Caki2 (cell line): ENCODE results near the gene CNTNAP4. TPM values are rescaled to one million over a fixed set of nuclear protein-coding genes. Genes with fewer than 3 reads are reported as not detected.

Source experiments
- DNase-seq: peaks from one replicate; pipeline ENCODE4 v3.0.0-alpha.2; 2015; ENCODE audit warnings: low read depth
- in situ Hi-C: cut with HindIII; loops from 2 replicates; pipeline ENCODE4 v1.10.0; 2016; ENCODE audit warnings: low sequenced_read_pairs, low pct_unique_long_range_greater_than_20kb, mixed read lengths
- total RNA-seq: library from RNA; depleted of rRNA; stranded (reverse); fragments of >200 nt; shearing (Covaris generic); gene quantifications from 2 replicates; pipeline ENCODE4 v1.2.3, GENCODE V29; 2014; ENCODE audit warnings: low replicate concordance

The CNTNAP4 gene
- total RNA-seq, 1 experiment from 2014 or later = not detected

DNA sequence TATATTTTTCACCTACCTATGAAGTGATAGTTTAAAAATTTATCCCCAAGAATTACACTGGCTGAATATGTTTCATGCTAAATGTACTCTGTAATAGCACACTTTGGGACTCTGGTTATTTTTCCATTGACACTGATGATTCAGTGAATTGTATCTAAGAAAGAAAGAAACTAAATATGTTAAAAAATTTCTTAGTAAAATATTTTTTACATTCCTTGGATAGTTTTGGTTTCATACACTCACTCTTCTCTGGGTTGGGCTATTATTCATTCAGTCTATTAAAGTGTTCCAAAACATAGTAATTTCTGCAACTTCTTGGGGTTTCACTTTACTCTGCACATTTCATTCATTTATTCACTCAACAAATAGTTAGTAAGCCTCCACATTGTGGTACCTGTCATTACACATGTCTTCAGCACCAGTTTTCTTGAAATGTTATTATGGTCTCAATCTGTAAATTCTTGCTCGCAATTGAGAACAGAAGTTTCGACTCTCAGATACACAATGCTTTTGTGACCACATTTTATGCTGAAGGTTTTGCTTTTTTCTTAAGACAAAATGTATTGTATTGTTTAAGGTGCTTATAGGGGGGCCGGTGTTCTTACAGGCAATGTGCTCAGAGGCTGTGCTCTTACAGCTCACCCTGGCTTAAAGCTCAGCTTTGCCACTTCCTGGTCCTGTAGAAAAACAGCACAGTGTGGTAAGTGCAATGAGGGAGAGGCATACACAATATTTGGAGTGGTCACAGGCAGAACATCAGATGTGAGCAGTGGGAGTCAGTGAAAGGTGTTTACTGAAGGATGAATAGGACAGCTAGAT is 17.4 kb downstream of the CNTNAP4 start:
- in situ Hi-C loops = no loop called here
- DNase-seq = no peak

DNA sequence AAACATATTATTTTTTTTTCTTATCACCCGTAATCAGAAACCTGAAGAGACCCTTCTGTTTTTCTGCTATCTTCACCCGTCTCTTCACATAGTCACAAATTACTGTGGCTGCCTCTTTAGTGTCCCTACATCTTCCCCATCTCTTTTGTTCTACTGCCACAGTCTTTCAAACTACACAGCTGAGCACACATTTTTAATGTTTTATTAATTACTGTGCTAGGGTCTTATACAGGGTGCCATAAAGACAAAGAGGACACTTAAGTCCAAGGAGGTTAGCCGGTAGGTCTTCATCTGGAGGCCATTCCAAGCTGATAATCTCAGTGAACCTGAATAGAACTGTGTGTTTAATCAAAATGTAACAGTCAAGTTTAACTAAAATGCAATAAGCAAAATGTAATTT is 20.7 kb downstream of the CNTNAP4 start:
- DNase-seq = no peak
- in situ Hi-C loops = no loop called here

DNA sequence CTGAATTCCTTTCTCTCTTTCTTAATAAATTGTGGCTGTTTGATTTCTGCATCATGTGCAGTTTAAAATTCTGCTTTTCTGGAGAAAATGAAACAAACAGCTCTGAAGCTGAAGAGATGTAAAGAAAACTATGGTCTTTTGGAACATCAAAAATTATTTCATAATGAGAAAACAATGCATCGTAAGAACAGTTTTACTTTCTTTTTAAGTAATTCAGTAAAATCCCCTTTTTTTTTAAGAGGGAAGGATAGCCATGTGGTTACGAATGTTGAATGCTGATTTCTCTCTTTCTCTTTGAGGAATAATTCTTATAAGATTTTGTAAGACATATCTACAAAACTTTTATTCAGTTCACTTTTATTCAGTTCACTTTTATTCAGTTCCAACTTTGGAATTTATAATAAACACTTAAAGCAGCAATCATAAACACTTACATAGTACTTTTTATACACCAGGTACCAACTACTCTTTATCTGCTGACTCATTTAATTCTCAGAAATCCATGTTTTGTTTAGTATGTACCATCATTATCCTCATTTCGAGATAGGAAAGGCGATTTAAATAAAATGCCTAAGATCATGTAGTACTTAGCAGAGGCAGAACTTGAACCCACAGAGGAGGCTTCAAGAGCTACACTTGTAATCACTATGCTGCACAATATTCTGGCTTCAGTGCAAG is 26.6 kb downstream of the CNTNAP4 start:
- DNase-seq = no peak
- in situ Hi-C loops = no loop called here

DNA sequence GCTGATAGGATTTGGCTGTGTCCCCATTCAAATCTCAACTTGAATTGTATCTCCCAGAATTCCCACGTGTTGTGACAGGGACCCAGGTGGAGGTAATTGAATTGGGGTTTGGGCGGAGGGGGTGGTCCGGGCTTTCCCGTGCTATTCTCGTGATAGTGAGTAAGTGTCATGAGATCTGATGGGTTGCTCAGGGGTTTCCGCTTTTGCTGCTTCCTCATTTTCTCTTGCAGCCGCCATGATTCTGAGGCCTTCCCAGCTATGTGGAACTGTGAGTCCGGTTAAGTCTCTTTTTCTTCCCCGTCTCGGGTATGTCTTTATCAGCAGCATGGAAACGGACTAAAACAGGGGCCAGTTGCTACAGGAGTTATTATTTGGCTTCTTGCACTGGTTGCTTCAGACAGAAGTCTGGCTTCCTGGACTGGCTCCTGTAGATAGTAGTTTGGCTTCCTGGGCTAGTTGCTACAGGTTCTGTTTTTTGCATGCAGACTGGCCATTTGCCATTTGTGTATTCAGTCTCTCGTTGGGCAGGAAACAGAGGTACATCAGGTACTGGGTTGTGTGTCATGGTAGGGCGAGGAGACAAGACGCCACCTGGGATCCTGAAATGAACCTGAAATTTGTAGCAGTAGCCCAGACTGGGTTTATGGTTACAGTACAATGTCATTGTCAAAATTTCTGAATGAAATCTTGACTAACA is 32.6 kb downstream of the CNTNAP4 start:
- no peak for DNase-seq
- in situ Hi-C loops = no loop called here

DNA sequence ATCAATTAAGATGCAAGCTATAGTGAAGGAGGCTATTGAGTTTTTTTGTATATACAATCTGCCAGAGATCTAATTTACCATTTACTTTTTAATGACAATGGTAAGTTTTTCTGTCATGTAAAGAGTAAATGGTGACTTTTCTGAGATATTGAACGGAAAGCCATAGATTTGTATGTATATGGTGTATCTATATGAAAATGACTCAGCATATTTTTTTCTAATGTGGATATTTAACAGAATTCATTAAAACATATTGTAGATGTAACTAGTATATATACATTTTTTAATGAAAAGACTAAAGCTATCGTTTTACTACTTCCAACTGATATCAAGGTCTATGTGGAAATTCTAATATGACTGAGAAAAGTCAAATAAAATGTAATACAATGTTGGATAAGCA is 34.1 kb downstream of the CNTNAP4 start:
- DNase-seq = no peak
- in situ Hi-C loops = no loop called here

DNA sequence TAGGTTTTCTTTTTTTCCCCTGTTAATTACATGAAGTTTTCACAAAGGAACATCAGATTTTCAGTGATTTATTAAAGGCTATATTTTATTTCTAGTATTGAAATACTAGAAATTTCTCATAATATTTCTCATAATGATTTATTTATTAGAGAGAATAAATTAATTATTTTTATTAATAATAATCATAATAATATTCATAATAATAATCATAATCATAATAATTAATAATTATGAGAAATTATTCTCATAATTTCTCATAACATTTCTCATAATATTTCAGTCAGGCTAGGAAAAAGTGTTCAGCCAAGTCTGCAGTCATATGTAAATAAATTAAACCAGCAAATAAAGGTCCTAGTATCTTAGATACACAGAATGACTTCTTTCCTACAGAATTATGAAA is 41.4 kb downstream of the CNTNAP4 start:
- in situ Hi-C loops = no loop called here
- no peak for DNase-seq

DNA sequence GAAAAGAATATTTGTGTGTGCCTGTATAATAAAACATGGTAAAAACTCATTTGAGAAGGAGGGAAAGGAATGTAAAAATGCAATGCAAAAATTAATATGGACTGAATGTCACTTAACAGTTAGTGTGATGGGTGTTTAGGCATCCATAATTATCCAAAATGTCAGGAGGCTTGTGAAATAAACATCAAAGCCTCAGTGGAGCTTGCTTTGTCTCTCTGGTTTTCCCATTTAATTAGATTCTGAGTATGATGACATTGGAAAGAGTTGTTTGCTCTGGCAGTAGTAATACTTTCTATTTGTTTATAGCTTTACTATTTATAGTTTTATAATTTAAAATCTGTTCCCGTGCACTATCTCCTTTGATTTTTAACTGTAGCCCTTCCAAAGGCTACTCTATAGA is 51.9 kb downstream of the CNTNAP4 start:
- in situ Hi-C loops = no loop called here

DNA sequence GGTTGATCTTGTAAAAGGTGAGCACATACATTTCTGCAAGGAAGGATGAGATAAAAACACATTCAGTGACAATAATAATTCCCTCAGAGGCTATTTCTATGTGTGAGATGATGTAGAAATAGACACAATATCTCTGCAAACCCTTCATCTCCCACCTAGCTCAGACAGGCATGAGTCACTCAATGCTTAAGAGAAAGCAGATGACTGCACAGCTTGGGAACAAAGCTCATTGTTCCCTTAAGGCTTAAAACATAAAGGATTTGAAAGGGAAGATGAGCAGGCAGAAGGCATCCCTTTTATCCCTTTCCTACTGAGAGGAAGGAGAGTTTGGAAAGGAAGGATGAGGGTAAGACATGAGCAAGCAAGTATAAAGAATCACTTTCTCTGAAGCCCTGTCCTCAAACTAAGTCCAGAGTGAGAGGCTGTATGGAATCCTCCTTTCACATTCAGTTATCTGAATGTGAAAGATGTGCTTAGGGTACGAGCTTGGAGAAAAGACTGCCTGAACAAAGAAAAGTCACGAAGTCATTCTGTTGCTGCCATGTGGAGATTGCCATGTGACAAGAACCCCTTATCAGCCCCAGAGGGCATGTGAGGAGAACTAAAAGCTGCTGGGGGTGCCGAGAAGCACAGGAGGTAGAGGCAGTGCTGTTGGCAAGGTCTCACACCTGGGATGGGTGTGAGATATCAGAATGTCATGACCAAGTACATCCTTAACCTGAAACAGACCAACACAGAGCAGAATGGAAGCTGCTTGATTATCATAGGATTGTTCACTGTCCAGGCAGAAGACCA is 58.2 kb downstream of the CNTNAP4 start:
- DNase-seq = no peak
- in situ Hi-C loops = no loop called here

More for the DNA sequence above, 51.9 kb downstream of the CNTNAP4 start:
- no peak for DNase-seq

DNA sequence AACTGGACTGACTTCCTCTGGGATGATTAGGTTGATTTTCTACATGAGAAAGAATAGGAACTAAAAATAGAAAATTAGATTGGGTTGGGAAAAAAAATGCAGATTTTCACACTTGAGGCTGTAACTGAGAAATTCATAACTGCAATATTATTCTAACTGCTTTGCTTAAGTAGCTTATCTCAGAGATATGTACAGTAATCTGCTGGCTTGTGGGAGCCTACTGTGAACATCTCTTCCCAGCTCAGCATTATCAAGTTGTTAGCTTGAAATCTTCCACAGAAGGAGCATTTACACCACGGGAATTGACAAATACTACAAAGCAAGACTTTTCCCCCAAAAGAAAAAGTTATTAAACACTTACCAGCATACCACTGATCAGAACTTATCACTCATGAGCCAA is 58.9 kb downstream of the CNTNAP4 start:
- in situ Hi-C loops = no loop called here
- DNase-seq = no peak

DNA sequence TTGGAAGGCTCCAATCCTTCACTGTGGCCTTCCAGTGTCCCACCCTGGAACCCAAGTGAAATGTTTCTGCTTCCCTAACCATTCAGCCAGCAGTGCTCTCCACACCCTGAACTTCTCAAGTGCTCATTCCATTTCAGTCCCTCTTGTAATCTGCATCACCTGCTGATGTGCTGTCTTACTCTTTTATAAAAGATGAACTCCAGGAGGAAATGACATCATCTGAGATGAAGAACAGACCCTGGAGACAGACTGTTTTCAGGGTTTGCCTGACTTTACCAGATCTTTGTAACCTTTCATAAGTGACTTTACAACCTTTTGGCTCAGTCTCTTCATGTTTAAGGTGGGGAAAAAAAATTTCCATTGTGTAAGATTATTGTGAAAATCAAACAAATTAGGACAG is 61.3 kb downstream of the CNTNAP4 start:
- DNase-seq = no peak
- in situ Hi-C loops = no loop called here

DNA sequence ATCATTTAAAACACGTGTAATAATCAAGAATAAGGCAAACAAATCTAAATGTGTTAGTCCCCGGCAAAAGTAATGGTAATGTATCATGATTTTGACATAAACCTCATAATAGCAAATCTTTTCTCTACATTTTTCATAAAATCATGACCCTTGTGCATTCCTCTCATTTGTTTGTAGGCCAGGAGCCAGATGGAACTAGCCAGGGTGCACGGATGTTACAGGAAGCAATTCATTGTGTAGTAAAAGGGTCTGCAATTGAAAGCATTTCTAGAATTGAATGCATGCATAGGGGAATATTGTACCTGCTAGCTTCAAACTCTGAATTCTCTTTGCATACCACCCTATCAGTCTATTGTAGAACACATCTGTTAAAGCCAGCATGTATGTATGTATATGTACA is 66.6 kb downstream of the CNTNAP4 start:
- in situ Hi-C loops = no loop called here
- no peak for DNase-seq

DNA sequence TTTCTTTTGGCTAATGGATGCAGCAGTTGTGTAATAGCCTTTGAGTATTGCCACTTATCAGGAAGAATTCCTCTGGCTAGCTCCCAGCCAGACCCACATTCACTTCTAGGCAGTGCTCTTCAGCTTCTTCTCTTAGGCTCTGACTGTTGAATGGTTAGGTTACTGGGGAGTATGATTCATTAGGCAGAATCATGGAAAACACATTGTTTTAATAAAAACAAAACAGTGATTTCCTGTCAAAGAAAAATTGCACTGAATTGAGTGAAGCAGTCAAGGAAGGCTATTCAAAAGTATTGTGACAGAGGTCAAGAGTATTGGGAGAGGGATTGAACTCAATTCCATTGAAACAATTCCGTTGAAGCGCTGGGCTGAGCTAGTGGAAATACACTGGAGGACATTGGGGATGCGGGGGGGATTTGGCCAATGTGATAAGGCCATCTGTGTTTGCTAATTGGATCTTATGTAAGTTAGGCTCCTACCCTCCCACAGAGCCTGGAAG is 68.0 kb downstream of the CNTNAP4 start:
- DNase-seq = no peak
- in situ Hi-C loops = no loop called here

DNA sequence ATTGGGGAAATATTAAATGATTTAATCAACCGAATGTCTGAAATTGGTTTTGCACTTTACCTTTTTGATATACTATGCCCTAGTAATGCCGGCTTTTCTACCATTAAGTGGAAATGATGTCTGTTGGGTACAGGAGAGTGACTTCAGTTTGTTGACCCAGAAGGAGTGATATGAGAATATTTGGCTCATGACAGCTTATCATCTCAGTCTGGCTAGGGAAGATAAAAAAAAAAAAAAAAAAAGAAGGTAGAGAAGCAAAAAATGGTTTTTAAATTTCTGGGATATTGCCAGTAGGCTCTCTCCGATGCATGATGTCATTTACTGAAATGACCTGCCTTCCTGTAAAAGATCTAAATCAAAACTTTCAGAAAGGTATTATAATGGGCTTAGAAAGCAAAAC is 69.0 kb downstream of the CNTNAP4 start:
- DNase-seq = no peak
- in situ Hi-C loops = no loop called here

DNA sequence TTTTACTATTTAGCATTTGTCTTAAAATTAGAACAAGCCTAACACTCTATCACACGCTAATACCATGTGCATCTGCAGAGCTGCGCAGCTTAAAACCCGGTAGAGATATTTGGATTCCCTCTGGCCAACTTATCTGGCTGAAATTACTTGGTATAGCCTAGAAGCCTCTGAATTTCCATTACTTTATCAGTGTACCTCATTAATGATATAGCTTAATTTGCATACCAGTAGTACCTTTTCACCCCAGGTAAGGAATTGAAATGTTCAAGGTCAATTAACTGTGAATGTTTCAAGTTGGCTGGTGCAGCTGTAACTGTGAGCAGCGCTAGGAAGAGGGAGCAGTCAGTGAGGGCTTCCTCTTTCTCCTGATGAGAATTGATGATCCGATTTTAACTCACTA is 74.2 kb downstream of the CNTNAP4 start:
- in situ Hi-C loops = no loop called here
- no peak for DNase-seq

DNA sequence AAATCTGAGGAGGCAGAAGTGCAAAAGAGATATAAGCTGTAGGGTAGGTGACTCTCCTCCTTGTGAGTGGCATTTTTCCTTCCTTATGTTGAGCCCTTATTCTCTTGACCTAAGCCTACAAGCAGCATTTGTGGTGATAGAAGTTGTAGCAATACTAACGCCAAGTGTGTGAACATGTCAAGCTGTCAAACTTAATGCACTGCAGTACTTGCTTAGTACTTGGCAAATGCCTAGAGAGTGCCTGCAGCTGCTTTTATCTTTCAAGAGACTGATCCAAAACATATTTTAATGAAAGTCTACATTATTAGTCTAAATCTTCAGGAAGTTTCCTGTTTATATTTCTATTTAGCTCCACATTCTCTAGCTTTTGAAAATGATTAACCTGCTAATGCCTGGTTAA is 83.2 kb downstream of the CNTNAP4 start:
- in situ Hi-C loops = no loop called here
- no peak for DNase-seq

DNA sequence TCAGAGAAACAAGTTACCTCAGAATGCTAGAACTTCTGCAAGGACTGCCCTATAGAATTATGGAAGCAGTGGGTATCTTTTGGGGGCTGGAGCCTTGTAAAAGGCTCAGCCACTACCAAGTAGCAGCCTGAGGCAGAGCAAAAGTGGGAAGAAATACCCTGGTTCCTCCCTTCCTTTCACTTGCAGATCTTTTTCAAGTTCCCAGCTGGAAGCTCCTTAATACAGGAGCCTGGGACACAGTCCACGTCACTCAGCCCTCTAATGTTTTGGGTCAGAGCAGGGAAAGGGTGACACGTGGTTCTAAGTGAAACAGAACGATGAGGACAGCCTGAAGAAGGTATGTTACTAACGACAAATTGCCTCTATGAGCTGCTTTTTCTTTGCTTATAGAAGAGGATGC is 93.1 kb downstream of the CNTNAP4 start:
- in situ Hi-C loops = no loop called here
- DNase-seq = no peak

DNA sequence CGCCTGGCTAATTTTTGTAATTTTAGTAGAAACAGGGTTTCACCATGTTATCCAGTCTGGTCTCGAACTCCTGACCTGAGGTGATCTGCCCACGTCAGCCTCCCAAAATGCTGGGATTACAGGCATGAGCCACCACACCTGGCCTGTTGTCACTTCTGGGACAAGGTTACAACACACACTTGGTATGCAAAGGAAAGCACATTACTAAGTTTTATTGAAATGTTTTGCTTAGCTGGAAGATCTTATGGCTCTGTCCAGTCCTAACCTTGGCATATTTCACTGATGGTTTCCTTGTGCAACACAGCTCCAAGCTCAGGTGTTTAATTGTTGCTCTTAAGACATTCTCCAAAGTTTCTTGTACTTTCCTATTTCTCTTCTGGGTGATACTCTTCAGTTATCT is 94.2 kb downstream of the CNTNAP4 start:
- no peak for DNase-seq
- in situ Hi-C loops = no loop called here

DNA sequence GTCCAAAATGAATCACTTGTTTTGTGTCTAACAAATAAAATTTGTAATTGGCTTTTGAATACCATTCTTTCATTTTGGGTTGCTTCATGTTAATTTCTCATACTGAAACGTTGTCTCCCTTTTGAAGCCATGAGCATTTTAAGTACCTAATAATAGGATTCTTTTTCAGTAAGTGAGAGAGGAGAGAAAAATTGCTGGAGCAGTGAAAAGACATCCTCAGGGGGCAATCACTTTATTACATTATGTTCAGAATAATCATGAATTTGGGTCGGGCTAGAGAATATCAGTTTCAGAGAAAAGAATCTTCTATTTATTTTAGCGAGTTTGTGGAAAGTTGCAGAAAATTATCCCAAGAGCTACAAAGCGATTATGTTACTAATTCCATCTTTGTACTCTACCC is 96.8 kb downstream of the CNTNAP4 start:
- no peak for DNase-seq
- in situ Hi-C loops = no loop called here
